NCI-H510A (cell line): ENCODE results near the gene TUBG2.
"Not testable (repeated sequence)": the region's sequence is repeated elsewhere in the genome, so short reads cannot be mapped to it uniquely, and the experiment has no call there.

Experiments used
- DNase-seq: peaks from one replicate; lab custom pipeline; 2025; lab: John Stamatoyannopoulos, UW

The TUBG2 gene

GRCh38 chr17:42659079-42659931 lies at the start of gene TUBG2:
Gene TUBG2, plus strand, starts transcription at chr17:42659284. Its CDS starts 220 bp downstream, at chr17:42659504.
- DNase-seq: peak; percentile 94

DNA sequence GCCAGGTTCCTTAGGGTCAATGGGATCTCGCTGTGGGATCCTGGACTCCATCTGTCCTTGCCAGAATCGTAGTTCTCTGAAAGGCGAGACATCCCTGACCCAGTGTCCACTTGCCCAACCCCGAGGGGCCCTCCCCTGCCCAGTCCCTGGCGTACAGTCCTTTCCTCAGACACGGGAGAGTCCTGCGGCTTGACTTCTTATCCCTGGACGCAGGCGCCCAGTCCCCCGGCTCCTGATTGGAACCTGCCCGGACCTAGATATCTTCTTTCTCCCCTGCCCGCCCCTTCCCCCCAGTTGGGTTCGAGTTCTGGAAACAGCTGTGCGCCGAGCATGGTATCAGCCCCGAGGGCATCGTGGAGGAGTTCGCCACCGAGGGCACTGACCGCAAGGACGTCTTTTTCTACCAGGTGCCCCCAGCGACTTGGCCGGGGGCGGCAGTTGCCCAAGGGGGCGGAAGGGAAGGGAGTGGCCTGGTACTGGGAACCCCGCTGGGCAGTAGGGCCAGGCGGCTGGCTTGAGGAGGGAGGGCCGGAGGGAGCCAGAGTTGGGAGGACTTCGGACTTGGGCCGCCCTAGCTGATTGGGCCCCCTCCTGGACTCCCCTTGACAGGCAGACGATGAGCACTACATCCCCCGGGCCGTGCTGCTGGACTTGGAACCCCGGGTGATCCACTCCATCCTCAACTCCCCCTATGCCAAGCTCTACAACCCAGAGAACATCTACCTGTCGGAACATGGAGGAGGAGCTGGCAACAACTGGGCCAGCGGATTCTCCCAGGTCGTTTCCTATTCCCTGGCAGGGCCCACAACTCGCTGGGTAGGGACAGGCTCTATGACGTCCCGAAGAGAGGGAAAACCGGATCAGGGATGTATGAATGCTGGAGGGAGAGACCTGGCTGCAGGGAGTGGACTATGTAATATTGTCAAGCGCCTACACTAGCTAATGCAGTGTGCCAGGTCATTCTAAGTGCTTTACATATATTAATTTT lies 49.0 kb upstream of the TUBG2 start:
- DNase-seq: not testable (repeated sequence)

- DNase-seq: no peak
These were observed 47.1 kb upstream of the TUBG2 start for GRCh38 chr17:42612013-42612412.

DNA sequence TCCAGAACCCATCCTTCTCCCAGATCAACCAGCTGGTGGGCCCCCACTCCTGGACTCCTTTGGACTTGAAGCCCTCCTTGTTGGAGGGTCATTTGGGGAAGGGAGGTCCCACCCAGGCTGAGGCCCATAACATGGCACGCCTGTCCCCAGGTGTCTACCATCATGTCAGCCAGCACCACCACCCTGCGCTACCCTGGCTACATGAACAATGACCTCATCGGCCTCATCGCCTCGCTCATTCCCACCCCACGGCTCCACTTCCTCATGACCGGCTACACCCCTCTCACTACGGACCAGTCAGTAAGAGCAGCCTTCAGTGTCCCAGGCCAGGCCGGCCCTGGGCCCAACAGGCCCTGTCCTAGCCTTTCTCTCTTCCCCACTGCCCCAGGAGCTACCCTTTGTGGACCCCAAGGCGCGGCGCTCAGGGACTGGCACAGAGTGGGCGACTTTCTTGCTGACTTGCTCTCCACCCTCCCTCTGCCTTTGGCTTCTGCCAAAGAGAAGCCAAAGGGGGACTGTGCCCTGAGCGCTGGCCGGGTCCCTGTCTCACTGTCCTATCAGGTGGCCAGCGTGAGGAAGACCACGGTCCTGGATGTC lies 45.3 kb upstream of the TUBG2 start:
- DNase-seq: no peak

GRCh38 chr17:42617956-42618431 lies 41.1 kb upstream of the TUBG2 start:
- no peak for DNase-seq

GRCh38 chr17:42618442-42619150 lies 40.5 kb upstream of the TUBG2 start:
- peak; percentile 36 for DNase-seq

- DNase-seq: not testable (repeated sequence)
These were observed 37.1 kb upstream of the TUBG2 start for GRCh38 chr17:42621987-42622386.

- DNase-seq: no peak
These were observed 35.8 kb upstream of the TUBG2 start for GRCh38 chr17:42623271-42623670.

- no peak for DNase-seq
These were observed 35.1 kb upstream of the TUBG2 start for GRCh38 chr17:42623732-42624596.

DNA sequence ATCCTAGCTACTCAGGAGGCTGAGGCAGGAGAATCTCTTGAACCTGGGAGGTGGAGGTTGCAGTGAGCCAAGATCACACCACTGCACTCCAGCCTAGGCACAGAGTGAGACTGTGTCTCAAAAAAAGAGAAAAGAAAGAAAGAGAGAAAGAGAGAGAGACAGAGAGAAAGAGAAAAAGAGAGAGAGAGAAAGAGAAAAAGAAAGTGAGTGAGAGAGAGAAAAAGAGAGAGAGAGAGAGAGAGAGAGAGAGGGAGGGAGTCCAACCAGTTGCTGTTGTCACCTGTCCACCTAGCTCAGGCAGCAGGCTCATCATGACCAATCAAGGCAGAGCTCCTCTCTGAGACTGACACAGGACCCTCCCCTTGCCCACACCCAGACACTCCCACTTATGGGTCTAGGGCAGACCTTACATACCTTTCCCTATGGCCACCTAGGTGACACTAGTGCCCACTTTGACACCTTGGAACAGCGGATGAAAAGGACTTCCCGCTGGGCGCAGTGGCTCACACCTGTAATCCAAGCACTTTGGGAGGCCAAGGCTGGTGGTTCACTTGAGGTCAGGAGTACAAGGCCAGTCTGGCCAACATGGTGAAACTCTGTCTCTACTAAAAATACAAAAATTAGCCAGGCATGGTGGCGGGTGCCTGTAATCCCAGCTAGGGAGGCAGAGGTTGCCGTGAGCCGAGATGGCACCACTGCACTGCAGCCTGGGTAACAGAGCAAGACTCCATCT lies 31.9 kb upstream of the TUBG2 start:
- not testable (repeated sequence) for DNase-seq

DNA sequence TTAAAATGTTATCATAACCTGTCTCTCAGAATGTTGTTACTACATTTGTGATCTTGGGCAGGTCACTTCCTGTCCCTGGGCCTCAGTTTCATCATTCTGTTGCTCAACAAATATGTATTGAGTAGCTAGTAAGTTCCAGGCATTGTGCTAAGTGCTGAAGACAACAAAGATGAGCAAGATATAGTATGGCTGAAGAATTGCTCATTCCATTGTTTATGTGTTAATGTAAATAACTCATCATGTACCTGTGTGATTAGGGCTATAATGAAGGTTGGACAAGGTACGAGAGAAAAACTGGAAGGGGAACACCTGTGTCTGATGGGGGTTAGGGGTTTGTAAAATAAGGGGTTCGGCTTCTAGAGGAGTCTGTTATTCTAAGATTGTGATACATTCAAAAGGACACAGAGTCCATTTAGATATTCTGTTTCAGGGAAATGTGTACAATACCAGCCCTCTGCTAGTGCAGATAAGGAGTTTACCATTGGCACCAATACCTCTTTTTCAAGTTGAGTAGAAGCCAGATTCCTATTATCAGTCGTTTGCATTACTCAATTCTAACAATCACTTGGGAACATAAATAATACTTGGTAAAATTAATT lies 29.6 kb upstream of the TUBG2 start:
- DNase-seq: no peak

- no peak for DNase-seq
These were observed 26.1 kb upstream of the TUBG2 start for GRCh38 chr17:42632949-42633444.

DNA sequence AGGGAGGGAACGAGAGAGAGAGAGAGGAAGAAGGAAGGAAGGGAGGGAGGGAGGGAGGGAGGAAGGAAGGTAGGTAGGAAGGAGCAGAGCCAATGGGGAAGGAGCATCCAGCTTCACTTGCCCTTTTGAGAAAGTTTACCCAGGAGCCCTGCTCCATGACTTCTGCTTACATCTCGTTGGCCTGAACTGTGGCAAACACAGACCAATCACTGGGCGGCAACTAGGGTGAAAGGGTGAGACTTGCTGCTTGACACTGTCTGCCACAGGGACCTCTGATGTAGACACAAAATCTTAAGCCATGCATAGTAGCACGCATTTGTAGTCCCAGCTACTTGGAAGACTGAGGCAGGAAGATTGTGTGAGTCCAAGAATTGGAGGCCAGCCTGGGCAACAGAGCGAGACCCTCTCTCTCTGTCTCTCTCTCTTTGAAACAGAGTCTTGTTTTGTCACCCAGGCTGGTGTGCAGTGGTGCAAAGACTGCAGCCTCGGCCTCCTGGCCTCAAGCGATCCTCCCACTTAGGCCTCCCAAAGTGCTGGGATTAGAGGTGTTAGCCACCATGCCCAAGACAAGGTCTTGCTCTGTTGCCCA lies 19.5 kb upstream of the TUBG2 start:
- no peak for DNase-seq

GRCh38 chr17:42640121-42640520 lies 19.0 kb upstream of the TUBG2 start:
- no peak for DNase-seq

DNA sequence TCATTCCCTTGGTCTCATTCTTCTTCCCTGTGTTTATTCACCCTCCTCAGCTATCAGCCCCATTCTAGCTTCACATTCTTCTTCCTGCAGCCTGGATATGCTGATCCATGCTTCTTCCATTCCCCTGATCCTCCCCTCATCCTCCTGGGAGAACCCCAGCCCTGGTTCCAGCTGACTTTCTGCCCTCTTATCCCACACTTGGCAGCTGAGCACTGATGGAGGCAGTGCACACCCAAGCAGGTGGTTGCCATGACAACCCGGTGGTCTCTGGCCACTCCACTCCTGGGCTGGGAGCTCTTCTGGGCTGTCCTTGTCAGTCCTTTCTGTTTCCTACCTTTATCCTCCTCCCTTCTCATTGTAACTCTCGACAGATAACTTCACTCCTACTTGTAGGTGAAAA lies 16.7 kb upstream of the TUBG2 start:
- no peak for DNase-seq

GRCh38 chr17:42647778-42648177 lies 11.3 kb upstream of the TUBG2 start:
- DNase-seq: no peak

DNA sequence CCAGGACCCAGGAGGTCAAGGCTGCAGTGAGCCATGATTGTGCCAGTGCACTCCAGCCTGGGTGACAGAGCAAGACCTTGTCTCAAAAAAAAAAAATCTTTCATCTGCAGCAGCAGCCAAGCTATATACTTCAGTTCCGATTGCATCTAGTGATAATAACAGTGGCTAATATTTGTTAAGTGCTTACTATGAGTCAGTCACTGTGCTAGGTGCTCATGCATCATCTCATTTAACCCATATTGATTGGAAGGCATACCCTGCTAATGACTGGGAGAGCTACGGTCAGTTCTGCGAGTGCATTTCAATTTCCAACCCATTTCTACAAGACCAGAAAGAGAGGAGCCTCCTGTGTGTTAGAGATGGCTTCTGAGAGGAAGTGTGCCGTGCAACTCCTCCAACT lies 7.7 kb upstream of the TUBG2 start:
- DNase-seq: no peak

DNA sequence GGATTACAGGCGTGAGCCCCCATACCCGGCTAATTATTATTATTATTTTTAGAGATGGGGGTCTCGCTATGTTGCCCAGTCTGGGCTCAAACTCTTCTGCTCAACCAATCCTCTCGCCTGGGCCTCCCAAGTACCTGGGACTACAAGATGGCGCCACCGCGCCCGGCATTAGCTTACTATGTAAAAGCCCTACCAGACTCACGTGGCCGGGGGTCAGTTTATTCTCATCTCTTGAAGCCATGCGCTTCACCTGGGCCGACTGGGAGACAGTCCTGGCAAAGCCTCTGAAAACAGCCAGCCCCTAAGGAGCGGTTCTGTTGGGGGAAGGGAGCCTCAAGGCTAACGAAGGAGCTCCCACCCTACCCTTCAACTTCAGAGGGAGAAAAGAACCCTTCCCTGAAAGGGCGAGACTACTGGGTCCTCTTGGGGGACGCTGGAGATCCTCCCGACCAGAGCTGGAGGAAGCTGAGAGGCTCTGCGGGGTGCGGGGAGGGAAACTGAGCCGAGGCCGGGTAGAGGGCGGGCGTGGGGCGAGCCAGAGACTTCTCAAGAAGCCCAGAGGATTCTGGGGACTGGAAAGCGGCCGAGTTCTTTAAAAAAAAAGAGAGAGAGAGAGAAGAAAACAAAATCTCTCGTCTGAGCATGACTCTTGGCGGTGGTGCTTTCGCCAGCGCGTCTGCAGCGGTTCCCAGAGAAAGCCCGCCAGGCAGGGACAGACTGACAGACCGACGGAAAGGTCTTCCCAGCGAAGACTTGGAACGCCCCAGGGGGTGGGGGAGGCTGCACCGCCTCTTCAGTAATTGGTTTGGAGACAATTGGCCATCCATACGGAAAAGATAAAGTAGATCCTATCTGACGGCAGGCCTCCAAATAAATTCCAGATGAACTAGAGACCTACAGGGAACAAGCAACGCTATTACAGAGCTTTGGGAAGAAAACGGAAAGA lies 5.6 kb upstream of the TUBG2 start:
- no peak for DNase-seq
